GM18508 (cell line): ENCODE measurements around the gene TBC1D4.
"Not testable (repeated sequence)": the region's sequence is repeated elsewhere in the genome, so short reads cannot be mapped to it uniquely, and the experiment has no call there.

Experiments used
- ATAC-seq: cut with Tn5 transposase; IDR thresholded peaks from one replicate; pipeline ENCODE4 v1.9.1; 2021; ENCODE audit warnings: moderate number of reproducible peaks; ENCODE audit not compliant: insufficient read depth, unreplicated experiment

The TBC1D4 gene

GRCh38 chr13:75458696-75459422 is 23.1 kb downstream of the TBC1D4 start:
- ATAC-seq: peak; percentile 98

GRCh38 chr13:75455962-75456361 is 26.0 kb downstream of the TBC1D4 start:
- ATAC-seq: no peak

GRCh38 chr13:75454497-75454896 is 27.5 kb downstream of the TBC1D4 start:
- no peak for ATAC-seq

- ATAC-seq: no peak
Measured at GRCh38 chr13:75452564-75452963, 29.4 kb downstream of the TBC1D4 start.

GRCh38 chr13:75447493-75447892 is 34.5 kb downstream of the TBC1D4 start:
- no peak for ATAC-seq

- no peak for ATAC-seq
Measured at GRCh38 chr13:75446874-75447273, 35.1 kb downstream of the TBC1D4 start.

- ATAC-seq: no peak
Measured at GRCh38 chr13:75445717-75446499, 36.1 kb downstream of the TBC1D4 start.

GRCh38 chr13:75444016-75444415 is 38.0 kb downstream of the TBC1D4 start:
- ATAC-seq: no peak

GRCh38 chr13:75443356-75443958 is 38.5 kb downstream of the TBC1D4 start:
- no peak for ATAC-seq

GRCh38 chr13:75442736-75443234 is 39.2 kb downstream of the TBC1D4 start:
- no peak for ATAC-seq

- ATAC-seq: no peak
Measured at GRCh38 chr13:75440100-75440499, 41.9 kb downstream of the TBC1D4 start.

- ATAC-seq: no peak
Measured at GRCh38 chr13:75437582-75438318, 44.2 kb downstream of the TBC1D4 start.

GRCh38 chr13:75434126-75434525 is 47.8 kb downstream of the TBC1D4 start:
- ATAC-seq: not testable (repeated sequence)

- no peak for ATAC-seq
Measured at GRCh38 chr13:75432811-75433244, 49.1 kb downstream of the TBC1D4 start.

- ATAC-seq: no peak
Measured at GRCh38 chr13:75432045-75432444, 49.9 kb downstream of the TBC1D4 start.

GRCh38 chr13:75430436-75431209 is 51.3 kb downstream of the TBC1D4 start:
- ATAC-seq: no peak

- no peak for ATAC-seq
Measured at GRCh38 chr13:75426421-75426820, 55.5 kb downstream of the TBC1D4 start.

GRCh38 chr13:75425216-75426009 is 56.6 kb downstream of the TBC1D4 start:
- peak; percentile 76 for ATAC-seq

- no peak for ATAC-seq
Measured at GRCh38 chr13:75423946-75424345, 58.0 kb downstream of the TBC1D4 start.
